Vagina (tissue), 2 donors: Measurements from ENCODE around the gene FBXO44. TPM values are rescaled to one million over a fixed set of nuclear protein-coding genes. Genes with fewer than 3 reads are reported as not detected.
A peak's percentile ranks its signal among the peaks of the same experiment; 100 is the strongest.

Experiments used
- DNase-seq, 2 donors: peaks; one replicate each; pipeline ENCODE4 v3.0.0-alpha.2; 2017; ENCODE audit errors: extremely low spot score in 2 of 2
- H3K27ac ChIP-seq: fragments of 200-600 bp; sonication (generic); one replicate; pipeline ENCODE4 v1.5.1; 2019
- H3K27me3 ChIP-seq: fragments of 200-600 bp; sonication (generic); one replicate; pipeline ENCODE4 v1.5.1; 2019
- H3K36me3 ChIP-seq, 2 donors: fragments of 200-600 bp; sonication (generic); one replicate each; pipeline ENCODE4 v1.5.1; 2017 to 2019
- H3K4me1 ChIP-seq: fragments of 200-600 bp; sonication (generic); one replicate; pipeline ENCODE4 v1.5.1; 2019
- H3K4me3 ChIP-seq, 2 donors: fragments of 200-600 bp; sonication (generic); 1 replicate in 1 of 2; 2 replicates in 1 of 2; pipeline ENCODE4 v1.5.1; 2016 to 2019
- H3K9me3 ChIP-seq: fragments of 200-600 bp; sonication (generic); one replicate; pipeline ENCODE4 v1.5.1; 2019
- CTCF ChIP-seq, 3 experiments: fragments of 450-650 bp in 2 of 3; fragments of 200-600 bp in 1 of 3; sonication (generic) in 1 of 3; IDR thresholded peaks; one replicate each; pipeline ENCODE4 v1.5.1; 2017 to 2019; ENCODE audit warnings: antibody characterized with exemption in 3 of 3, mild to moderate bottlenecking in 2 of 3, moderate library complexity in 2 of 3
- POLR2A ChIP-seq, 2 donors: fragments of 450-650 bp; IDR thresholded peaks; one replicate each; pipeline ENCODE4 v1.6.1; 2017; ENCODE audit warnings: antibody characterized with exemption in 2 of 2, mild to moderate bottlenecking in 2 of 2, moderate library complexity in 2 of 2
- POLR2AphosphoS5 ChIP-seq, 2 donors: sonication (generic); formaldehyde crosslinking; IDR thresholded peaks; one replicate each; pipeline ENCODE4 v1.9.0; 2017; ENCODE audit warnings: antibody characterized with exemption in 2 of 2, mild to moderate bottlenecking in 2 of 2, low read depth in 1 of 2; ENCODE audit not compliant: insufficient read depth in 1 of 2
- intact Hi-C: fragments of 100-400 bp; cut with DNase I; formaldehyde crosslinking; loops from one replicate; pipeline ENCODE4 v1.15.1; 2023
- total RNA-seq: library from RNA; depleted of rRNA; stranded (reverse); fragments of >200 nt; gene quantifications from one replicate; pipeline ENCODE4 v1.2.3, GENCODE V29; 2016

Gene FBXO44
- total RNA-seq, 1 donor from 2014 or later = 38.3 TPM

- intact Hi-C loops = loop anchor here (5.0 kb wide), 1 partner anchor 241 kb away; no protein-coding TSS in a partner anchor
- Histone ChIP-seq H3K4me1 (peaks cover under 1% of the 10 kb centered on the region), H3K27ac (no peak overlapping the region), H3K9me3 (no peaks in the 10 kb centered on the region), H3K36me3 (peaks cover 0 to 13% of the 10 kb centered on the region in 2 donors), H3K4me3 (no peak overlapping the region), H3K27me3 (no peaks in the 10 kb centered on the region)
- DNase-seq = no peak
- TF ChIP-seq CTCF (IDR thresholded peaks at IDR 0.05) = no peak
- no peak for TF ChIP-seq POLR2AphosphoS5 (IDR thresholded peaks at IDR 0.05; ENCODE audit: insufficient read depth in 1 of 2, low read depth in 1 of 2)
- no peak for TF ChIP-seq POLR2A (IDR thresholded peaks at IDR 0.05)
Observed at GRCh38 chr1:11661103-11661502, 6.4 kb downstream of the FBXO44 start.

- H3K9me3 ChIP-seq = no peaks in the 10 kb centered on the region
- peak overlapping the region; percentile 57 to 73 for H3K4me3 ChIP-seq
- H3K36me3 ChIP-seq = peaks cover 0 to 13% of the 10 kb centered on the region in 2 donors
- no peak for DNase-seq
- H3K27me3 ChIP-seq = no peaks in the 10 kb centered on the region
- peak overlapping the region; percentile 80 for H3K27ac ChIP-seq
- intact Hi-C loops = loop anchor here (1.0 to 5.0 kb wide), 2 partner anchors 17 to 238 kb away; partner anchors contain the start of gene MAD2L2
- H3K4me1 ChIP-seq = no peaks in the 10 kb centered on the region
- TF ChIP-seq CTCF (IDR thresholded peaks at IDR 0.05) (no peak), POLR2A (IDR thresholded peaks at IDR 0.05) (no peak), POLR2AphosphoS5 (IDR thresholded peaks at IDR 0.05; ENCODE audit: insufficient read depth in 1 of 2, low read depth in 1 of 2) (peak in 1 of 2 donors; percentile 41)
Observed at GRCh38 chr1:11664336-11665065, 9.8 kb downstream of the FBXO44 start.

DNA sequence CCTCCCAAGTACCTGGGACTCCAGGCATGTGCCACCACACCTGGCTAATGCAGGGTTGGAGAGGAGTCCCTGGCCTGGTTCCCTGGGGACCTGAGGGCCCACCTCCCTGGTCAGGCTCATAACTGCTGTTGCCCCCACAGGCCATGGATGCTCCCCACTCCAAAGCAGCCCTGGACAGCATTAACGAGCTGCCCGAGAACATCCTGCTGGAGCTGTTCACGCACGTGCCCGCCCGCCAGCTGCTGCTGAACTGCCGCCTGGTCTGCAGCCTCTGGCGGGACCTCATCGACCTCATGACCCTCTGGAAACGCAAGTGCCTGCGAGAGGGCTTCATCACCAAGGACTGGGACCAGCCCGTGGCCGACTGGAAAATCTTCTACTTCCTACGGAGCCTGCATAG lies 13.8 kb downstream of the FBXO44 start:
- TF ChIP-seq POLR2A (IDR thresholded peaks at IDR 0.05) (no peak), CTCF (IDR thresholded peaks at IDR 0.05) (no peak), POLR2AphosphoS5 (IDR thresholded peaks at IDR 0.05; ENCODE audit: insufficient read depth in 1 of 2, low read depth in 1 of 2) (no peak)
- intact Hi-C loops = no loop called here
- no peak for DNase-seq

DNA sequence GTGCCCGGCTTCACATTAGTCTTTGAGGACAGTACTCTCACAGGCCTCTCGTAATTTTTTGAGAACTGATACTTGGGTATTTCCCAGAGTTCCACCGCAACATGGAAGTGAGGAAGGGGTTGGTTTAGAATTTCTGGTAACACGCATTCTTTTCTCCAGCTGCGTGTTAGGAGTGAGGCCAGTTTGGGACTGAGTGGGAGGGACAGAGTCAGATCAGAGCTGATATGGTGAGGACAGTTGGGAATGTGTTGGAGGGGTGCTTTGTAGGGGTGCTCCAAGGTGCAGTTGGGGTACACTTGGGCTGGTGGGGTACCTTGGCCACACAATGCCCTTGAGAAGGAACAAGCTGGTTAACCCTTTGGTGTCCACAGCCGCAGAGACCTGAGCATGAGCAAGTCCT lies 16.1 kb downstream of the FBXO44 start:
- H3K4me1 ChIP-seq = no peaks in the 10 kb centered on the region
- H3K27ac ChIP-seq = no peak overlapping the region
- TF ChIP-seq POLR2AphosphoS5 (IDR thresholded peaks at IDR 0.05; ENCODE audit: insufficient read depth in 1 of 2, low read depth in 1 of 2) = no peak
- no peak for TF ChIP-seq CTCF (IDR thresholded peaks at IDR 0.05)
- no peak for TF ChIP-seq POLR2A (IDR thresholded peaks at IDR 0.05)
- no peak overlapping the region for H3K4me3 ChIP-seq
- intact Hi-C loops = no loop called here
- no peaks in the 10 kb centered on the region for H3K9me3 ChIP-seq
- H3K36me3 ChIP-seq = peaks cover 0 to 17% of the 10 kb centered on the region in 2 donors
- no peak for DNase-seq
- H3K27me3 ChIP-seq = no peaks in the 10 kb centered on the region

More for the DNA sequence above, 13.8 kb downstream of the FBXO44 start:
- Histone ChIP-seq H3K36me3 (no peaks in the 10 kb centered on the region), H3K4me3 (no peak overlapping the region), H3K4me1 (no peaks in the 10 kb centered on the region), H3K27ac (no peak overlapping the region), H3K27me3 (no peaks in the 10 kb centered on the region), H3K9me3 (no peaks in the 10 kb centered on the region)

DNA sequence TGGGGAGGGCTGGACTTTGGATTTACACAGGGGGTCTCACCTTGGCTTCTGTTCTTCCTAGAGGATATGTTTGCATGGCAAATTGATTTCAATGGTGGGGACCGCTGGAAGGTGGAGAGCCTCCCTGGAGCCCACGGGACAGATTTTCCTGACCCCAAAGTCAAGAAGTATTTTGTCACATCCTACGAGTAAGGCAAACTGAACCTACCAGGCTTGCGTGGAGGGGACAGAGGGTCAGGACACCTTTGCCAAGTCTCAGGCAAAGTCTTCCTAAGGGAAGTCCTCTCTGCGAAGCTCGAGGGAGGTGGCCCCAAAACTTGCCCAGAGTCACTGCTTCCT lies 16.5 kb downstream of the FBXO44 start:
- intact Hi-C loops = no loop called here
- H3K36me3 ChIP-seq = peaks cover 0 to 21% of the 10 kb centered on the region in 2 donors
- H3K4me1 ChIP-seq = no peaks in the 10 kb centered on the region
- H3K27me3 ChIP-seq = no peaks in the 10 kb centered on the region
- no peak overlapping the region for H3K4me3 ChIP-seq
- no peaks in the 10 kb centered on the region for H3K9me3 ChIP-seq
- DNase-seq = no peak
- no peak overlapping the region for H3K27ac ChIP-seq
- TF ChIP-seq CTCF (IDR thresholded peaks at IDR 0.05) (no peak), POLR2A (IDR thresholded peaks at IDR 0.05) (no peak), POLR2AphosphoS5 (IDR thresholded peaks at IDR 0.05; ENCODE audit: insufficient read depth in 1 of 2, low read depth in 1 of 2) (no peak)
